Activated CD4-positive, alpha-beta T cell treated with anti-CD3 and anti-CD28 coated beads, Interleukin-2, amount 10 ng/mL, durations not matched to agents 24 days and 14 days (primary cell): ENCODE results near the gene SSU72. TPM values are rescaled to one million over a fixed set of nuclear protein-coding genes. Genes with fewer than 3 reads are reported as not detected.

ENCODE experiments used
- DNase-seq: peaks from one replicate; pipeline ENCODE4 v3.0.0; 2022
- H3K27ac Mint-ChIP-seq: one replicate; pipeline ENCODE4 v1.8.0; 2022; ENCODE audit warnings: mild to moderate bottlenecking, mixed read lengths
- H3K27me3 Mint-ChIP-seq: one replicate; pipeline ENCODE4 v1.8.0; 2022; ENCODE audit warnings: mixed read lengths
- H3K36me3 Mint-ChIP-seq: one replicate; pipeline ENCODE4 v1.8.0; 2022; ENCODE audit warnings: low read depth, mild to moderate bottlenecking, mixed read lengths
- H3K4me1 Mint-ChIP-seq: one replicate; pipeline ENCODE4 v1.8.0; 2021; ENCODE audit warnings: mixed read lengths
- H3K4me3 Mint-ChIP-seq: one replicate; pipeline ENCODE4 v1.8.0; 2022; ENCODE audit warnings: mild to moderate bottlenecking, moderate library complexity, mixed read lengths
- H3K9me3 Mint-ChIP-seq: one replicate; pipeline ENCODE4 v1.8.0; 2021; ENCODE audit warnings: mixed read lengths
- intact Hi-C: fragments of 100-400 bp; cut with micrococcal nuclease; formaldehyde crosslinking; loops from one replicate; pipeline ENCODE4 v1.15.1; 2023
- total RNA-seq: library from RNA; stranded (reverse); gene quantifications from 2 replicates; pipeline ENCODE4 v1.2.3, GENCODE V29; 2022

SSU72 gene
- total RNA-seq = 134 TPM in 2 replicates

DNA sequence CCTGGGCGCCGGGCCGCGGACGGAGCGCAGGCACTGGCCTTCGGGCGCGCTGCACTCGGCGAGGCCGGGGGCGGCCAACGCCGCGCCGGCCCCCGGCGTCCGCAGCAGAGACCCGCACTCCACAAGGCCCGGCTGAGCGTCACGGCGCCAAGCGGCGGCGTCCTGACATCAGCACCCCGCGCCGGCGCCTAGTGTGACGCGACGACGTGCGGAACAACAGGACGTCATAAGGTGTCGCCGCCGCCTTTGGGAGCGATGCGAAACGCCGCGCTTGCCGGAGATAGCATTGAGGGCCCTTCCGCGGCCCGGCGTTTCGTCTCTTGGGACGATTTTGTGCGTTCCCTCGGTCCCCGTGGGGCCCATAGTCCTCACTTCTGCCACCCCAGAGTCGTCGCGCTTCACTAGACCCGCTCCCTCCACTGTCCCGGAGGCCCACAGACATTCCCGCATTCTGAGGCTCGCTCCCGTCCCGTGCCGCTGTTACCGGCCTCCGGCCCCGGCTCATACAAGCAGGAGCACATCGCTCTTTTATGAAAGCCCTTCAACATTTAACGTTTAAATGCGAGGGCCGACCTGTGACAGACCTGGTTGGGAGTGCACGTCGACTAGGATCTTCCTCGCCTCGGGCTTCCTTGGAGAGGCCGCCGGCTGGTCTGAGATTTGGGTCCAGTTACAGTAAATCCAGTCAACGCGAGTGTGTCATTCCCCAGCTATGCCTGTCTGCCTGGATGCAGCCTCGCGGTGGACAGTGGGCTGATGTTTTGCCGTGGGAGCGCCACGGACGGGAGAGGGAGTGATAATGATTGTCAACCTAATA, at the start of gene SSU72:
SSU72 (minus strand) TSS at position 143 of the 817 bp plus-strand sequence. CDS start 306 bp downstream, outside the sequence.
- no peaks in the 10 kb centered on the region for H3K9me3 Mint-ChIP-seq
- H3K4me3 Mint-ChIP-seq = peak within 1 kb of the TSS; percentile 95
- H3K27me3 Mint-ChIP-seq = peaks cover 2% of the 10 kb centered on the region
- H3K27ac Mint-ChIP-seq = peak within 1 kb of the TSS; percentile 99
- H3K4me1 Mint-ChIP-seq = peaks cover 23% of the 10 kb centered on the region
- peaks cover 17% of the 10 kb centered on the region for H3K36me3 Mint-ChIP-seq
- intact Hi-C loops = loop anchor here (1.0 kb wide), 1 partner anchor 40 kb away; the partner anchor contains the start of gene MIB2
- peak; percentile 98 for DNase-seq

DNA sequence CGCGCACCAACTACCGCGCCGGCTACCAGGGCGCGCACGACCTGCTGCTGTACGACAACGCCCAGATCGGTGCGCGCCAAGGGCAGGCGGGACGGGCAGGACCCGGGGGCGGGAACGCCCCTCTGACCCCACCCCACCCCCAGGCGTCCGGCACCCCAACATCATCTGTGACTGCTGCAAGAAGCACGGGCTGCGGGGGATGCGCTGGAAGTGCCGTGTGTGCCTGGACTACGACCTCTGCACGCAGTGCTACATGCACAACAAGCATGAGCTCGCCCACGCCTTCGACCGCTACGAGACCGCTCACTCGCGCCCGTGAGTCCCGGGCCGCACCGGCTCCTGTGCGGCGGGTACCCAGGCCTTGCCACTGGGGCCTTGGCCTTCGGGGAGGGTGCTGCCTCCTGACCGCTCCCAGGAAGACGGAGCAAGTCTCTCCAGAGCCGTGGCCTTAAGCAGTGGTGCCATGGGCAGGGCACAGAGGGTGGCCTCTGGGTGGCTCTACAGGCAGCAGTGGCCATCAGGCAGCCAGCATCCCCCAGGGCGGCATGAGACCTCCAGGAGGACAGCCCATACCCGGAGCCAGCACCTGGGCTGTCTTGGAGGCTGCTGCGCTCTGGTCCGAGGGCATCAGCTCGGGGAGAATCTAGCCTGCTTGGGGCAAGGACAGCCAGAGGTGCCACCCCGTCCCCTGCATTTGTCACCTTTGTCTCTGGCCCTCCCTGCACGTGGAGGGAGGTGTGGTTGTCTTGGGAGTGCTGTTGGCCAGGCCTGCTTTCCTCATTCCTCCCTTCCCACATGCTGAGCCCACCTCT, 49.2 kb upstream of the SSU72 start:
- Mint-ChIP-seq H3K4me1 (no peaks in the 10 kb centered on the region), H3K4me3 (no peak overlapping the region), H3K9me3 (no peaks in the 10 kb centered on the region), H3K27me3 (no peaks in the 10 kb centered on the region), H3K36me3 (no peaks in the 10 kb centered on the region), H3K27ac (no peak overlapping the region)
- intact Hi-C loops = no loop called here
- no peak for DNase-seq

DNA sequence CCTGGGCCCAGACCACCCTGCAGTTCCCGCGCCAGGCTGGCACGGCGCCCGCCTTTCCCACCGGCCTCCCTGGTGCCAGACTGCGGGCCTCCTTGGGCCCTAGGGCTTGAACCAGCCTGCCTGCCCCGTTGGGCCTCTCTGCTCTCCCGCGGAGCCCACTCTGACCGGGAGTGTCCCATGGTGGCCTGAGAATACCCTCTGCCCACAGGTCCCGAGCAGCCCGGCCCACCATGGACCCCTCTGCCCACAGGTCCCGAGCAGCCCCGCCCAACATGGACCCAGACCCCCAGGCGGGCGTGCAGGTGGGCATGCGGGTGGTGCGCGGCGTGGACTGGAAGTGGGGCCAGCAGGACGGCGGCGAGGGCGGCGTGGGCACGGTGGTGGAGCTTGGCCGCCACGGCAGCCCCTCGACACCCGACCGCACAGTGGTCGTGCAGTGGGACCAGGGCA, 48.5 kb upstream of the SSU72 start:
- Mint-ChIP-seq H3K27me3 (no peaks in the 10 kb centered on the region), H3K27ac (no peak overlapping the region), H3K4me3 (no peak overlapping the region), H3K9me3 (no peaks in the 10 kb centered on the region), H3K4me1 (no peaks in the 10 kb centered on the region), H3K36me3 (no peaks in the 10 kb centered on the region)
- intact Hi-C loops = no loop called here
- DNase-seq = no peak

DNA sequence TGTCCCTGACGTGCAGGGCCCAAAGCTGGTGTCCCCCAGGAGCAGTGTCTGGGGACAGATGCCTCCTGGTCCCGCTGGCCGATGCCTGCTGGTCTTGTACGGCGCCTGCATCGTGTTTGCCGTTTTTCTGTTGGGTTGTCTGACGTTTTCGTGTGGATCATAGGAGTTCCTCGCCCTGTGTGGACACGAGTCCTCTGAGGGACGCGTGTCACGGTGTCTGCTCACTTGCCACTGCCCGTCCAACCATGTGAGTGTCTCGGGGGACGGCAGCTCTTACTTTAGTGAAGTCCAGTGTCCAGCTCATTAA, 48.1 kb upstream of the SSU72 start:
- no peak for DNase-seq
- intact Hi-C loops = no loop called here
- Mint-ChIP-seq H3K27me3 (no peaks in the 10 kb centered on the region), H3K4me1 (no peaks in the 10 kb centered on the region), H3K36me3 (no peaks in the 10 kb centered on the region), H3K27ac (no peak overlapping the region), H3K4me3 (no peak overlapping the region), H3K9me3 (no peaks in the 10 kb centered on the region)

DNA sequence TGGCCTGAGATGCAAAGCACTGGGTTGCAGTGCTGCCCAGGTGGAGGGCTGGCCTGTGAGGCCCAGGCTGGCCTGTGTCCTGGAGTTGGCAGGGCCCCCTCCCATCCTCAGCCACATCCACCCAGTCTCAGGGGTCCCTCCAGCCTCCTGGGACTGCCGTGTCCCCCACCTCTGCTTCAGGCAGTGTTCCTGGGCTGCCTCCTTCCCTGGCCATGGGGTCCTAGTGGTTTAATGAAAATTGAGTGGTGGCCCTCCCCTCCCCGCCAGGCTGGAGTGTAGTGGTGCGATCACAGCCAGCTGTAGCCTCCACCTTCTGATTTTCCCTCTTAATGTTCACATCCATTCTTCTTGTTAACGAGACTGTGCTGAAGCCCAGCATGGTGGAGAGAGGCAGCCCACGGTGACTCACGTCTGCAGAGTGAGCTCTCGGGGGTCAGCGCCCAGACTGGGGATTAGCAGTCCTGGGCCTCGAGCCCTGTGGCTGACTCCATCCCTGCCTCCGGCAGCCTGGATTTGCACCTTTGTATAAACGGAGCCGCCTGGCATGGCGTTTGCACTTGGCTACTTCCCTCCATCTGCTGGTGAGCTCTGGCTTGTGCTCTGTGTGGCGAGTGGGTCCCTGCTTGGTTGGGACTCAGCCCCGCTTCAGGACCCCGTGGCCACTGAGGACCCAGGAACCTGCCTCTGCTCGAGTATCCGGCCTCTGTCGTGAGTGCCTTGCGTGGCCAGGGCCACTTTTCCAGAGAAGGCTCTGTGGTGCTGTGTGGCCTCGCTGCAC, 47.5 kb upstream of the SSU72 start:
- intact Hi-C loops = no loop called here
- Mint-ChIP-seq H3K27ac (no peak overlapping the region), H3K4me3 (no peak overlapping the region), H3K27me3 (no peaks in the 10 kb centered on the region), H3K4me1 (peaks cover 4% of the 10 kb centered on the region), H3K36me3 (no peaks in the 10 kb centered on the region), H3K9me3 (no peaks in the 10 kb centered on the region)
- DNase-seq = no peak

DNA sequence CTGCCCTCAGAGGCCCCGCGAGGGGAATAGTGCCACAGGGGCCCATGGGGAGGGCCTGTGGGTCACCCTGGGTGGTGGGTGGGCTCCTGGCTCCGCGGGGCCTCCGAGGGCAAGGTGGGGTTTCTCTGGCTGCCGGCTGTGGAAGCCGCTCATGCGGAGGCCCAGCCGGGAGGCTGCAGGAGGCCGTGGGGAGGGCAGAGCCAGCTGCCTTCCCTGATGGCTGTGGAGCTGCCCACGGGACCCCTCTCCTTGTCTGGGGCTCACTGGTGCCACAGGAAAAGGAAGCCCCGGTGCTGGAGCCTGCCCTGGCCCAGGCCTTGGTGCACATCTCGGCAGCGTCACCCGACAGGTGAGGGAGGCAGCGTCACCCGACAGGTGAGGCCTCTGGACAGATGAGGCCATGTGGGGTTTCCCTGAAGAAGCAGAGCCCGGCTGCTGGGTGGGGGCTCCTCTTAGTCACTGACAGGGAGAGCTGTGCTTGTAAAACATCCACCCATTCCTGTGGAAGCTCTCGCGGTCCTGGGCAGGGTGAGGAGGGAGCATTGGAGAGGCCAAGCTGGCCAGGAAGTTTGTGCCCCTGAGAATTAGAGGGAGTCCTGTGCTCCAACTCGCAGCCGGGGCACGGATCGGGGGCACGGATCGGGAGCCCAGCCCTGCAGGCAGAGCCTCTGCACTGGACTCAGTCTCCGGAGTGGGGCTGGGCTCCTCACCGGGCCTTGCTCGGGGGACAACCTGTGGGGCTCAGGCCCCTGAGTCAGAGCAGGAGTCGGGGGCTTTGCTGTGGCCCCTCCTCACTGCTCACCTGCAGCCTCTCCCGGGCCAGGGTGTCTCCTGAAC, 46.7 kb upstream of the SSU72 start:
- Mint-ChIP-seq H3K36me3 (no peaks in the 10 kb centered on the region), H3K27me3 (no peaks in the 10 kb centered on the region), H3K4me1 (peaks cover 9% of the 10 kb centered on the region), H3K27ac (no peak overlapping the region), H3K9me3 (no peaks in the 10 kb centered on the region), H3K4me3 (no peak overlapping the region)
- DNase-seq = no peak
- intact Hi-C loops = no loop called here

DNA sequence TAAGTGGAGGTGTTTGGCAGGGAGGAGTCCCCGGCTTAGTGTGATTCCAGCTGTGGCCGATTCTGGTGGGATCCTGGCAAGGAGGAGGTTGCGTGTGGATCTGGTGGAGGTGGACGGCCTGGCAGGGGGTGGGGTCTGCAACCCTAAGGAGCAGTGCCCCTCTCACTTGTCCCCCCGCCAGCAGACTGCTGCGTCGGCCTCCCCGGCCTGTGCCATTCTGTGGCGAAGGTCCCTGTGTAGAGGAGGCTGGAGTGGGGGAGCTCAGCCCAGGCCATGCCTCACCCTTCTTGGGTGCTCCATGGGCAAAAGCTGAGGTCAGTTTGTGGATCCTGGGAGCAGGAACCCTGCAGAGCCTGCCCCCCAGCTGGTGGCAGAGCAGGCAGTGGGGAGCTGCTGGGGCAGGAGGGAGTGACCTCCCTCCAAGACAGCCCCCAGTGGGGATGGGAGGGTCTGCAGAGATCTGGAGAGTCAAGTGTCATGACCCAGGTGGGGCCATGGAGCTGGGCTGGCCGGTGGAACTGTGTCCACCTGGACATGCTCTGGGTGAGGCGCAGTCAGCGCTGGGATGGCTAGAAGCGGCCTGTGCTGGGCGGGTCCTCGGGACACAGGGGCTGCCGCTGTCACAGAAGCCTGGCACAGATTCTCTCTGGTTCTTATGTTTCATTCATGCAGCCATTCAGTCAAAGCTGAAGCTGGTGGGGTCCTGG, 45.9 kb upstream of the SSU72 start:
- Mint-ChIP-seq H3K27me3 (no peaks in the 10 kb centered on the region), H3K36me3 (no peaks in the 10 kb centered on the region), H3K4me3 (no peak overlapping the region), H3K27ac (no peak overlapping the region), H3K9me3 (no peaks in the 10 kb centered on the region), H3K4me1 (peaks cover 9% of the 10 kb centered on the region)
- no peak for DNase-seq
- intact Hi-C loops = no loop called here

DNA sequence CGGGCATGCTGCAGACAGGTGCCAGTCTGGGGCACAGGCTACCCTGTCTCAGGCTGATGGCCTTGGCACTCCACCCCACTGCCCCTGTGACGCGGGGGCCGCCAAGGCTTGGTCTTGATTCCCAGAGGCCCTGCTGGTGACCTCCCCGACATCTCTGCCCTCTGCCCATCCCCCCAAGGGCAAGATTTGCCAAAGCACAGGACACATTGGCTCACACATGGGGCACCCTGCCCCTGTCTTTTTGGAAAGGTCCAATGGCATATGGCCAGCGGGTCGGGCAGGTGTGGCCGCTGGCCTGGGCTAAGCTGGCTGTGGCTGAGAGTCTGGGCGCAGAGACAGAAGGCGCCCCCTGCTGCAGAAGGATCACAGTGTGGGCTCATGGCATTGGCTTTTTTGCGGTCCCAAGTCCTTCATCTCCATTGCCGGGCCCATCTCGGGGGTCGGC, 45.3 kb upstream of the SSU72 start:
- intact Hi-C loops = no loop called here
- no peak for DNase-seq
- no peaks in the 10 kb centered on the region for H3K27me3 Mint-ChIP-seq
- H3K9me3 Mint-ChIP-seq = no peaks in the 10 kb centered on the region
- H3K27ac Mint-ChIP-seq = no peak overlapping the region
- no peaks in the 10 kb centered on the region for H3K36me3 Mint-ChIP-seq
- peaks cover 10% of the 10 kb centered on the region for H3K4me1 Mint-ChIP-seq
- H3K4me3 Mint-ChIP-seq = no peak overlapping the region

DNA sequence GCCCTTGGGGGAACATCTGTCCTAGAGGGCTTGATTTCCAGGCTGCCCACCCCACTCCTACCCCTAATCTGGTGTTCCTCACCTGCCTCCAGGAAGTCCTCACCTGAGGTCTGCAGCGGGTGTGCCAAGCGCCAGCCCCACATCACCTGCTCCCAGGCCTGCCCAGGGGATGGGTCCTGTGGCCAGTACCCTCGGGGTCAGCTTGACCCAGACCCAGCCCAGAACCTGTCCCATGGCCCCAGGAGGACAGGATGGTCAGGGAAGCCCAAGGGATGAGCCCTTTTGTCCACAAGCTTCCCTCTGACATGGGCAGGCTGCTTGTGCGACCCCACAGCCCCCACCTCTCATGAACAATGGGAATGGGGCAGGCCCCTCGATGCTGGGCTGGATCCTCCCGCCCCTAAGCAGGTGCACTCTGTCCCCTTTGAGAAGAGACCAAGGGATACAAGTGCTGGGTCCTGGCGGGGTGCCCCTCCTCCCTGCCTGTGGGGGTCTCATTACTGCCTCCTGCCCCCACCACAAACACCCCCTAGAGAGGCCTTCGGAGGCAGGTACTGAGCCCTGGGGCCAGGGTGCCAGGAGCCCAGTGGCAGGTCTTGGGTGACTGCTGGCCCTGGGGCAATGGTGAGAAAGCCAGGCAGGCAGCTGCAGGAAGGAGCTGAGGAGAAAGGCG, 43.9 kb upstream of the SSU72 start:
- intact Hi-C loops = no loop called here
- no peak for DNase-seq
- no peaks in the 10 kb centered on the region for H3K9me3 Mint-ChIP-seq
- H3K27ac Mint-ChIP-seq = no peak overlapping the region
- no peaks in the 10 kb centered on the region for H3K27me3 Mint-ChIP-seq
- H3K4me3 Mint-ChIP-seq = no peak overlapping the region
- H3K4me1 Mint-ChIP-seq = peaks cover 24% of the 10 kb centered on the region
- peaks cover 4% of the 10 kb centered on the region for H3K36me3 Mint-ChIP-seq

DNA sequence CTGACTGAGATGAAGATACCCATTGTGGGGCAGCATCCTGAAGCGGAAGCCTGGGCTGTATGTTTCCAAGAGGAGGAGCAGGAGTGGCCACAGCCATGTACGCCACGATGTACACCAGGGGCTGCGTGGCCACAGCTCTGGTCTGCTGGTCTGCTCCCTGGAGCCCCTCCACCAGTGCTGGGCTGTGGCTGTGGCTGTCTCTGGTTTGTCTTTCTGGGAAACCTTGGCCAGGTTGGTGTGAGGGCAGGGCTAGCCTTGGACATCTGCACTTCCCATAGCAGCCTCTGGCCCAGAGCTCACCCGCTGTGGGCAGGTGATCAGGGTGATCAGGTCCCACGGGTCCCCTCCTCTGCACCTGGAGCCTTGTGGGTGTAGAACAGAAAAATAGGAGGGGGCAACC, 43.3 kb upstream of the SSU72 start:
- intact Hi-C loops = no loop called here
- no peak for DNase-seq
- H3K4me3 Mint-ChIP-seq = no peak overlapping the region
- H3K9me3 Mint-ChIP-seq = no peaks in the 10 kb centered on the region
- H3K4me1 Mint-ChIP-seq = peaks cover 25% of the 10 kb centered on the region
- H3K27ac Mint-ChIP-seq = no peak overlapping the region
- no peaks in the 10 kb centered on the region for H3K27me3 Mint-ChIP-seq
- peaks cover 5% of the 10 kb centered on the region for H3K36me3 Mint-ChIP-seq

DNA sequence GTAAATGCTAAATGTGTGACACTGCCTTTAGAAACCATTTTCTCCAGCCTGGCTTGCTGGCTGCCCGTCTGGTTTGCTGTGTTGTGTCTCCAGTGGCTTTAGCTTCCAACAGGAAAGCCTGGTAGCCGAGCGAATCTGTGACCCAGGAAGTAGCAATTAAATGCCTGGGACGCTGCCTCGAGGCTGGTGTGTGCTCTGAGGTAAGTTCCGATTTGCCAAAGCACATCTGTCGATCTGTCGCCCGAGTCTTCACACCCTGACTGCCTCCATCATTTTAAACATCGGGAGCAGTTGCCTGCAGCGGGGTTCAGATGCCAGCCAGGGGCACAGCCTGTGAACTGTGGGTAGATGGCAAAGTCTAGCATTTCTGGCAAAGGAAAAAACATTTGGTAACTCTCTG, 42.9 kb upstream of the SSU72 start:
- intact Hi-C loops = no loop called here
- peaks cover 5% of the 10 kb centered on the region for H3K36me3 Mint-ChIP-seq
- peak overlapping the region; percentile 80 for H3K4me3 Mint-ChIP-seq
- no peak for DNase-seq
- no peaks in the 10 kb centered on the region for H3K27me3 Mint-ChIP-seq
- H3K4me1 Mint-ChIP-seq = peaks cover 25% of the 10 kb centered on the region
- H3K27ac Mint-ChIP-seq = peak overlapping the region; percentile 41
- no peaks in the 10 kb centered on the region for H3K9me3 Mint-ChIP-seq

DNA sequence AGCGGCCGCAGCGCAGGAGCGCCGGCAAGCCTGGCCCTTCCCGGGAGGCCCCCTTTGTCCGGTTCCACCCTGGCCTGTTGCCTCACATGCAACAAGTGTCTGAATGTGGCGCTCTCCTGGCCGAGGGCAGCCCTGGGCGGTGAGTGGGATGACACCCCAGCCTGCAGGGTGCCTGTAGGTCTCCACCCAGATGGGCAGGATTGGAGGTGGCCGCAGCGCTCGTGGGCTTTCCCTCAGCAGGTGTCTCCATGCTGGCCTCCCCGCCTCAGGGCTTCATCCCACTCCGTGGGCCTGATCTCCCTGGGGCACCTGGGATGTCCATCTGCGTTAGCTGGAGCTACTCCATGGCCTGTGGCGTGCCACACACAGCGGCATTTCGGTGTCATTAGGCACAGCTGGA, 42.2 kb upstream of the SSU72 start:
- Mint-ChIP-seq H3K4me3 (peak overlapping the region; percentile 80), H3K27ac (peak overlapping the region; percentile 73), H3K4me1 (peaks cover 28% of the 10 kb centered on the region), H3K27me3 (no peaks in the 10 kb centered on the region), H3K9me3 (no peaks in the 10 kb centered on the region), H3K36me3 (peaks cover 9% of the 10 kb centered on the region)
- intact Hi-C loops = no loop called here
- no peak for DNase-seq
